Heart left ventricle (tissue), 16 donors: Measurements from ENCODE around the gene SLC25A33. TPM values are rescaled to one million over a fixed set of nuclear protein-coding genes. Genes with fewer than 3 reads are reported as not detected.

ENCODE experiments used
- ATAC-seq, 4 donors: fragments of 200-7000 bp; cut with Tn5 transposase; one replicate each; pipeline ENCODE4 v1.9.1; 2020 to 2022; ENCODE audit warnings: moderate library complexity in 4 of 4, mild to moderate bottlenecking in 3 of 4, moderate number of reproducible peaks in 1 of 4
- DNase-seq, 5 donors: peaks; one replicate each; pipeline ENCODE4 v3.0.0-alpha.2; 2020
- H3K27ac ChIP-seq, 12 donors: fragments of 200-600 bp; sonication (generic) in 4 of 12; one replicate each; pipeline versions ENCODE4 v1.5.0 to v1.8.0; 2016 to 2022; ENCODE audit warnings: mild to moderate bottlenecking in 2 of 12
- H3K27me3 ChIP-seq, 9 donors: fragments of 200-600 bp; sonication (generic) in 2 of 9; one replicate each; pipeline versions ENCODE4 v1.5.1 to v1.8.0; 2016 to 2022; ENCODE audit warnings: mild to moderate bottlenecking in 3 of 9
- H3K36me3 ChIP-seq, 9 donors: fragments of 200-600 bp; sonication (generic) in 2 of 9; one replicate each; pipeline versions ENCODE4 v1.5.0 to v1.8.0; 2018 to 2022; ENCODE audit warnings: mild to moderate bottlenecking in 2 of 9
- H3K4me1 ChIP-seq, 12 donors: fragments of 200-600 bp; sonication (generic) in 4 of 12; one replicate each; pipeline versions ENCODE4 v1.5.0 to v1.8.0; 2016 to 2022; ENCODE audit warnings: mild to moderate bottlenecking in 3 of 12
- H3K4me3 ChIP-seq, 12 donors: fragments of 200-600 bp; sonication (generic) in 4 of 12; one replicate each; pipeline versions ENCODE4 v1.5.0 to v1.8.0; 2017 to 2022; ENCODE audit warnings: mild to moderate bottlenecking in 9 of 12, moderate library complexity in 4 of 12
- H3K9me3 ChIP-seq, 12 donors: fragments of 200-600 bp; sonication (generic) in 4 of 12; one replicate each; pipeline versions ENCODE4 v1.5.0 to v1.8.0; 2016 to 2022; ENCODE audit warnings: mild to moderate bottlenecking in 1 of 12
- POLR2A ChIP-seq, 2 donors: fragments of 450-650 bp; IDR thresholded peaks; one replicate each; pipeline ENCODE4 v1.6.1; 2017; ENCODE audit warnings: antibody characterized with exemption in 2 of 2, mild to moderate bottlenecking in 2 of 2, moderate library complexity in 2 of 2
- WGBS, 4 donors: extraction: QIAGEN DNeasy Blood & Tissue Kit in 2 of 4; methylation state at CpG; one replicate each; pipeline versions ENCODE4 v1.1.5 to v1.1.7; 2013 to 2018; 5-methylcytosine and 5-hydroxymethylcytosine counted together
- intact Hi-C, 10 donors: fragments of 100-400 bp; cut with DNase I; formaldehyde crosslinking; loops; one replicate each; pipeline versions ENCODE4 v1.11.1 to v1.14.2; 2022
- long read RNA-seq, 3 donors: library from polyadenylated mRNA; unstranded; transcript quantifications; one replicate each; pipeline ENCODE4 v2.0.0, GENCODE V29; 2020 to 2021
- polyA plus RNA-seq, 2 donors: library from polyadenylated mRNA; stranded (reverse); fragments of 200-250 nt; gene quantifications; one replicate each; pipeline ENCODE4 v1.2.3, GENCODE V29; 2013
- total RNA-seq, 9 donors: library from RNA; depleted of rRNA in 2 of 9; stranded (reverse); fragments of >200 nt in 2 of 9; fragmentation: NEBNext Ultra II Directional in 3 of 9; extraction: Animal tissue kit (Norgen Biotek cat#: 25700) in 3 of 9; gene quantifications; one replicate each; pipeline versions ENCODE4 v1.1.0 to v1.2.4, GENCODE V29; 2016 to 2023
- TF ChIP-seq, protein P1 (sequence below), 12 donors: fragments of 200-600 bp; sonication (generic) in 4 of 12; IDR thresholded peaks; one replicate each; pipeline versions ENCODE4 v1.5.0 to v1.8.0; 2018 to 2022; ENCODE audit warnings: antibody characterized with exemption in 12 of 12, mild to moderate bottlenecking in 5 of 12
- donor health status: ischemic (EF 13 %, LVEDD 7.1; RV severe dilation, severe dysfunction).
- donor health status: healthy with polysubstance abuse.
- donor health status: DM: no; HTN: yes; CAD: no.
- donor health status: DM: no; HTN: no; CAD: no.
- donor health status: ischemic (EF 25% LVEDD 6.9; RV normal size, moderate dysfunction).
- donor health status: ischemic (EF 25% LVEDD 5.7; RV mildly dilated, moderate dysfunction).
- donor health status: healthy.
- donor health status: DM: yes; HTN: yes; CAD: no.
- donor health status: ischemic (EF 35%, LVEDD 5.7; RV mildly dilated, moderate dysfunction).
- donor health status: nonischemic (EF 11% LVEDD 7.7; RV severe dilation, severe dysfunction).
- donor health status: DM: yes; HTN: yes; CAD: no.
- donor health status: PGD.
- donor health status: ischemic (EF 29% LVEDD 5.4; RV normal size, mild dysfunction).
- donor health status: nonischemic (EF 23%, LVEDD 6.1; RV moderate dilation, normal function).

Gene SLC25A33, protein sequence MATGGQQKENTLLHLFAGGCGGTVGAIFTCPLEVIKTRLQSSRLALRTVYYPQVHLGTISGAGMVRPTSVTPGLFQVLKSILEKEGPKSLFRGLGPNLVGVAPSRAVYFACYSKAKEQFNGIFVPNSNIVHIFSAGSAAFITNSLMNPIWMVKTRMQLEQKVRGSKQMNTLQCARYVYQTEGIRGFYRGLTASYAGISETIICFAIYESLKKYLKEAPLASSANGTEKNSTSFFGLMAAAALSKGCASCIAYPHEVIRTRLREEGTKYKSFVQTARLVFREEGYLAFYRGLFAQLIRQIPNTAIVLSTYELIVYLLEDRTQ
- total RNA-seq (1 to 10 TPM; 2.8 to 9.7 (median 4.5) TPM), polyA plus RNA-seq (1 to 10 TPM; 4.4 to 6.6 TPM)
- long read RNA-seq, donor 1, transcript SLC25A33-201 (7 exons, 3,854 nt) = major isoform, 8 of 14 reads
- long read RNA-seq, donor 1, partial matches to known transcripts = 1 of 14 reads
- long read RNA-seq, donor 1, other reads (novel, unspliced or antisense) = 5 of 14 reads
- long read RNA-seq, donor 2, partial matches to known transcripts = 0 of 8 reads
- long read RNA-seq, donor 2, other reads (novel, unspliced or antisense) = 8 of 8 reads
- long read RNA-seq, donor 3, transcript SLC25A33-201 (7 exons, 3,854 nt) = major isoform, 8 of 14 reads
- long read RNA-seq, donor 3, partial matches to known transcripts = 0 of 14 reads
- long read RNA-seq, donor 3, other reads (novel, unspliced or antisense) = 6 of 14 reads

DNA sequence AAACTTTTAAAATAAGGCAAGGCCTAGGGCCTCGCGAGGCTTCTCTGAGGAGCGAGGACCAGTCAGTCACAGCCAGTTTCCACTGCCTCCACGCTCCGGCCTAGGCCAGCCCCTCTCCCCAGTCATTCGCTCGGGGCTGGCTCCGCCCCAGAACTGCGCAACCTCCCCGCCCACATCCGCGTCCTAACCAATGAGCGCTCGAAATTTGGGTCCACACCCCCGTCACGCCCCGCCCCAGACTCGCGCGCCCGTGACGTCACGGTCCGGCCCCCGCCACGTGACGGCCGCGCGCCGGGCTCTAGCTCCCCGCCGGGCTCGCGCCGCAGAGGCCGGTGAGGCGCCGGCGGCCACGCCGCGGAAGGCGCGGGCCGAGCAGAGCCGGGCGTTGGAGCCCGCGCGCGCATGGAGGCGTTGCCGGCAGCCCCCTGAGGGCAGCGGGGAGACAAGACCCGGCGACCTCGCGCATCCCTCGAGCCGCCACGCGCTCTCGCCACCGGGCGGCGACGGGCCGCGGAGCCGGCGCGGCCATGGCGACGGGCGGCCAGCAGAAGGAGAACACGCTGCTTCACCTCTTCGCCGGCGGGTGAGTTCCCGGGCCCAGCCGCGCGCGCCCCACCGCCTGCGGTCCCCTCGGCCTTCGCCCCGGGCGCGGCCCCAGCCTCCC lies at the start of gene SLC25A33:
Gene SLC25A33 (plus strand): TSS at position 301 of the 664 bp plus-strand sequence. CDS start 227 bp downstream, at position 528.
- peak; percentile 82 to 84 for TF ChIP-seq POLR2A (IDR thresholded peaks at IDR 0.05)
- TF ChIP-seq, protein P1, sequence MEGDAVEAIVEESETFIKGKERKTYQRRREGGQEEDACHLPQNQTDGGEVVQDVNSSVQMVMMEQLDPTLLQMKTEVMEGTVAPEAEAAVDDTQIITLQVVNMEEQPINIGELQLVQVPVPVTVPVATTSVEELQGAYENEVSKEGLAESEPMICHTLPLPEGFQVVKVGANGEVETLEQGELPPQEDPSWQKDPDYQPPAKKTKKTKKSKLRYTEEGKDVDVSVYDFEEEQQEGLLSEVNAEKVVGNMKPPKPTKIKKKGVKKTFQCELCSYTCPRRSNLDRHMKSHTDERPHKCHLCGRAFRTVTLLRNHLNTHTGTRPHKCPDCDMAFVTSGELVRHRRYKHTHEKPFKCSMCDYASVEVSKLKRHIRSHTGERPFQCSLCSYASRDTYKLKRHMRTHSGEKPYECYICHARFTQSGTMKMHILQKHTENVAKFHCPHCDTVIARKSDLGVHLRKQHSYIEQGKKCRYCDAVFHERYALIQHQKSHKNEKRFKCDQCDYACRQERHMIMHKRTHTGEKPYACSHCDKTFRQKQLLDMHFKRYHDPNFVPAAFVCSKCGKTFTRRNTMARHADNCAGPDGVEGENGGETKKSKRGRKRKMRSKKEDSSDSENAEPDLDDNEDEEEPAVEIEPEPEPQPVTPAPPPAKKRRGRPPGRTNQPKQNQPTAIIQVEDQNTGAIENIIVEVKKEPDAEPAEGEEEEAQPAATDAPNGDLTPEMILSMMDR (IDR thresholded peaks at IDR 0.05) = peak in 3 of 12 donors; percentile 7 to 19 (median 9)
- intact Hi-C loops = loop anchor here in 1 of 10 donors (2.0 kb wide), 1 partner anchor 50 kb away; the partner anchor contains the start of gene TMEM201
- Histone ChIP-seq H3K4me3 (peak within 1 kb of the TSS; percentile 70 to 94 (median 80)), H3K9me3 (no peaks in the 10 kb centered on the region), H3K4me1 (peaks cover 0 to 37% (median 22%) of the 10 kb centered on the region in 12 donors), H3K27me3 (no peaks in the 10 kb centered on the region), H3K27ac (peak within 1 kb of the TSS; percentile 43 to 95 (median 86)), H3K36me3 (no peaks in the 10 kb centered on the region)
- DNase-seq (peak; percentile 97 to 99 (median 97)), ATAC-seq (peak; percentile 99 to 100 (median 100))
- 0 to 3% (median 1%) methylated on average over 50 to 92 of the region's 92 CpGs for WGBS, 4 donors

DNA sequence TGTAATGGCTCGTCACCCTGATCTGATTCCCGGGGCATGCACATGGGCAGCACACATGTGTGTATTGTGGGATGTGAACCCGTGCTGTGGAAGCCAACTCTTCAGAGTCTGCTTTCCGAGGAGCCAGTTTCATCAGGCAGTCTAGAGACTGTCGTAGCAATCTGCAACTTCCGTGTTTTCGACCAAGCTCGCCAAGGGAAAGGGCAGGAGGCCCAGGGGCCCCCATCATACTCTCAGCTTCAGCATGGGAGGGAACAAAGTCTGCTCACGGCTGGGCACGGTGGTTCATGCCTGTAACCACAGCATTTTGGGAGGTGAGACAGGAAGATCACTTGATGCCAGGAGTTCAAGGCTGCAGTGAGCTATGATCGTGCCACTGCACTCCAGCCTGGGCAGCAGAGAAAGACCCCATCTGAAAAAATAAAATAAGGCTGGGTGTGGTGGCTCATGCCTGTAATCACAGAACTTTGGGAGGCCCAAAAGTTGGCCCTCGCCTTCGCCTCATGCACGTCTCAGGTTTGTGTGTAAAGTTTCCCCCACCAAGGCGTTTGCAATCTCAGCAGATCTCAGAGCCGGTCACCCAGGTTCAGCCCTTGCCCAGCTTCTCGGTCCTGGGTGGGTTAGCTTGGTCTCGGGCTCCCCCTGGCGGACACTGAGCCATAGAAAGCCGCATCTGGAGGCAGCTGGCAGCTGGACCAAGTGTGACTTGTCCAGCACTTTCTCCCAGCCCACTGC lies 48.5 kb upstream of the SLC25A33 start:
- WGBS, 4 donors = 40 to 46% (median 42%) methylated on average over 16 to 20 of the region's 20 CpGs
- Histone ChIP-seq H3K36me3 (no peaks in the 10 kb centered on the region), H3K4me3 (no peak overlapping the region), H3K27ac (no peak overlapping the region), H3K9me3 (no peaks in the 10 kb centered on the region), H3K4me1 (peaks cover 0 to 10% (median 4%) of the 10 kb centered on the region in 12 donors), H3K27me3 (peaks cover 0 to 8% (median 0%) of the 10 kb centered on the region in 9 donors)
- DNase-seq = peak; percentile 86 to 95 (median 89)
- ATAC-seq = peak; percentile 68 to 94 (median 91)
- no peak for TF ChIP-seq POLR2A (IDR thresholded peaks at IDR 0.05)
- TF ChIP-seq, protein P1 (IDR thresholded peaks at IDR 0.05) = peak; percentile 84 to 96 (median 90)
- intact Hi-C loops = loop anchor here (1.0 to 10.0 kb wide), 10 partner anchors 198 to 576 kb away; partner anchors contain the start of gene SPSB1 (in 1 of the 10)

DNA sequence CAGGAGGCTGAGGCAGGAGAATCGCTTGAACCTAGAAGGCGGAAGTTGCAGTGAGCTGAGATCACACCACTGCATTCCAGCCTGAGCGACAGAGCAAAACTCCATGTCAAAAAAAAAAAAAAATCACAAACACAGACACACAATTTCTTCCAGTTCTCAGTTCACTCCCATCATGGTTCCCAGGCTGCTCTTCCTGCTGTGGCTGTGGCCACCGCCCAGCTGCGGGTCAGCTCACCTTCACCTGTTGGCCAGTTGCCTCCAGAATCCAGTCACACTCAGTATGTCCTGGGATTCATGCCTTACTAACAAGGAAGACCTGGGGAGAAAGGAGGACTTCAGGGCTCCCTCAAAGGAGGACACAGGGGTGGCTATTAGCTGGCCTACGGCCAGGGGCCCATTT lies 45.9 kb upstream of the SLC25A33 start:
- no peak for TF ChIP-seq POLR2A (IDR thresholded peaks at IDR 0.05)
- TF ChIP-seq, protein P1 (IDR thresholded peaks at IDR 0.05) = no peak
- ATAC-seq (no peak), DNase-seq (no peak)
- WGBS, 4 donors = 90 to 98% (median 95%) methylated on average over 6 of the region's 6 CpGs
- Histone ChIP-seq H3K9me3 (no peaks in the 10 kb centered on the region), H3K4me1 (peaks cover 0 to 10% (median 4%) of the 10 kb centered on the region in 12 donors), H3K36me3 (no peaks in the 10 kb centered on the region), H3K27me3 (peaks cover 0 to 8% (median 0%) of the 10 kb centered on the region in 9 donors), H3K4me3 (no peak overlapping the region), H3K27ac (no peak overlapping the region)
- intact Hi-C loops = loop anchor here in 6 of 10 donors (5.0 to 10.0 kb wide), 5 partner anchors 201 to 579 kb away; partner anchors contain the start of gene SPSB1 (in 1 of the 6)
